Astrocyte (in vitro differentiated cells and primary cell): ENCODE data around the gene RFTN1. TPM values are rescaled to one million over a fixed set of nuclear protein-coding genes. Genes with fewer than 3 reads are reported as not detected.

Experiments used
- DNase-seq: peaks from one replicate; pipeline ENCODE4 v3.0.0-alpha.2; 2010; ENCODE audit warnings: low read depth
- FAIRE-seq: peaks from 2 replicates; lab custom pipeline; 2011; peaks lifted over from hg19 to GRCh38; lab: Jason Lieb, UNC
- H2AFZ ChIP-seq: 2 replicates; pipeline ENCODE4 v1.6.0; 2012; ENCODE audit warnings: low read depth, low read length, inconsistent platforms
- H3K27ac ChIP-seq: 2 replicates; pipeline ENCODE4 v1.5.1; 2011; ENCODE audit warnings: low read depth, low read length, inconsistent platforms
- H3K27me3 ChIP-seq: 2 replicates; pipeline ENCODE4 v1.6.0; 2011; ENCODE audit warnings: low read length, inconsistent platforms; ENCODE audit not compliant: insufficient read depth
- H3K36me3 ChIP-seq: 2 replicates; pipeline ENCODE4 v1.5.1; 2011; ENCODE audit warnings: low read length, inconsistent platforms; ENCODE audit not compliant: insufficient read depth
- H3K4me1 ChIP-seq: 2 replicates; pipeline ENCODE4 v1.5.1; 2011; ENCODE audit warnings: low read length, inconsistent platforms; ENCODE audit not compliant: insufficient read depth
- H3K4me2 ChIP-seq: 2 replicates; pipeline ENCODE4 v1.6.0; 2012; ENCODE audit warnings: low read length, inconsistent platforms
- H3K4me3 ChIP-seq: 2 replicates; pipeline ENCODE4 v1.5.1; 2011; ENCODE audit warnings: low read depth, mild to moderate bottlenecking, low read length, inconsistent platforms; ENCODE audit not compliant: insufficient read depth
- H3K79me2 ChIP-seq: 2 replicates; pipeline ENCODE4 v1.6.0; 2012; ENCODE audit warnings: mild to moderate bottlenecking, low read length, inconsistent platforms; ENCODE audit not compliant: insufficient read depth
- H3K9ac ChIP-seq: 2 replicates; pipeline ENCODE4 v1.6.0; 2012; ENCODE audit warnings: mild to moderate bottlenecking, low read length, inconsistent platforms
- H3K9me3 ChIP-seq: 2 replicates; pipeline ENCODE4 v1.5.1; 2012; ENCODE audit warnings: low read depth, mild to moderate bottlenecking, low read length, inconsistent platforms; ENCODE audit not compliant: insufficient read depth
- H4K20me1 ChIP-seq: 2 replicates; pipeline ENCODE4 v1.6.0; 2012; ENCODE audit warnings: low read length, inconsistent platforms; ENCODE audit not compliant: insufficient read depth
- H3K27ac Mint-ChIP-seq: one replicate; pipeline ENCODE4 v1.8.0; 2021; ENCODE audit warnings: mild to moderate bottlenecking, mixed read lengths; ENCODE audit not compliant: unreplicated experiment
- H3K27me3 Mint-ChIP-seq: one replicate; pipeline ENCODE4 v1.8.0; 2021; ENCODE audit warnings: low read depth, mixed read lengths; ENCODE audit not compliant: unreplicated experiment
- H3K36me3 Mint-ChIP-seq: one replicate; pipeline ENCODE4 v1.8.0; 2021; ENCODE audit warnings: low read depth, mixed read lengths; ENCODE audit not compliant: unreplicated experiment
- H3K4me1 Mint-ChIP-seq: one replicate; pipeline ENCODE4 v1.8.0; 2021; ENCODE audit warnings: low read depth, mixed read lengths; ENCODE audit not compliant: unreplicated experiment
- H3K4me3 Mint-ChIP-seq: one replicate; pipeline ENCODE4 v1.8.0; 2021; ENCODE audit warnings: mild to moderate bottlenecking, moderate library complexity, mixed read lengths; ENCODE audit not compliant: unreplicated experiment
- H3K9me3 Mint-ChIP-seq: one replicate; pipeline ENCODE4 v1.8.0; 2021; ENCODE audit warnings: mild to moderate bottlenecking, mixed read lengths; ENCODE audit not compliant: unreplicated experiment
- EZH2 ChIP-seq: IDR thresholded peaks from 2 replicates; pipeline ENCODE4 v1.6.1; 2012; ENCODE audit warnings: mild to moderate bottlenecking, low read length, inconsistent platforms; ENCODE audit not compliant: insufficient read depth
- total RNA-seq: library from RNA; stranded (reverse); gene quantifications from 2 replicates; pipeline ENCODE4 v1.2.1, GENCODE V29; 2021
- TF ChIP-seq, protein P1 (sequence below): IDR thresholded peaks from 2 replicates; pipeline ENCODE4 v1.5.1; 2011; ENCODE audit warnings: low read depth, mild to moderate bottlenecking, inconsistent platforms, low read length, moderate library complexity; ENCODE audit not compliant: insufficient read depth

RFTN1 gene
- total RNA-seq, 1 donor from 2014 or later = 49.5 TPM

DNA sequence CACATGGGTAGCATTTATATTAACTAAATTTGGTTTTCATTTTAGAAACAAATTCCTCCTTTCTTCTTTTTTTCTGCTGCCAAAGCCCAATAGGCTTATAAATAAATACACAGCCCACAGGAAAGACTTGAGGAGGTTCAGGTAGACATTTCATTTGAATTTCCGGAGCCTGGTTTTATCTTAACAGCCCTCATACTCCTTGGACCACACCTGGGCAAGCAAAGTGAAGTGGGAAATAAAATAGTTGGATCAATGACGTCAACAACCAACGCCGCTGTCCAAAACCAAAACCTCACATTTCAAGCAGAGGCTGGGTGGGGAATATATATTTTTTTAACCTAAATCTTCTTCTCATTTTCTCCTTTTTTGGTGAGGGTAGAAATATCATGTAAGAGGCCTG lies 53.2 kb downstream of the RFTN1 start:
- H3K4me3 Mint-ChIP-seq = no peak overlapping the region
- H3K4me1 Mint-ChIP-seq = peaks cover 24% of the 10 kb centered on the region
- Histone ChIP-seq H3K4me3 (no peak overlapping the region), H3K79me2 (peaks cover 27% of the 10 kb centered on the region), H3K27ac (no peak overlapping the region), H3K9me3 (no peaks in the 10 kb centered on the region), H2AFZ (no peak overlapping the region), H3K9ac (no peak overlapping the region), H3K4me1 (peaks cover 15% of the 10 kb centered on the region), H4K20me1 (peaks cover 20% of the 10 kb centered on the region), H3K4me2 (no peak overlapping the region), H3K27me3 (no peaks in the 10 kb centered on the region), H3K36me3 (no peaks in the 10 kb centered on the region)
- H3K36me3 Mint-ChIP-seq = peaks cover 5% of the 10 kb centered on the region
- DNase-seq (no peak), FAIRE-seq (no peak)
- H3K9me3 Mint-ChIP-seq = no peaks in the 10 kb centered on the region
- H3K27me3 Mint-ChIP-seq = no peaks in the 10 kb centered on the region
- TF ChIP-seq, protein P1, sequence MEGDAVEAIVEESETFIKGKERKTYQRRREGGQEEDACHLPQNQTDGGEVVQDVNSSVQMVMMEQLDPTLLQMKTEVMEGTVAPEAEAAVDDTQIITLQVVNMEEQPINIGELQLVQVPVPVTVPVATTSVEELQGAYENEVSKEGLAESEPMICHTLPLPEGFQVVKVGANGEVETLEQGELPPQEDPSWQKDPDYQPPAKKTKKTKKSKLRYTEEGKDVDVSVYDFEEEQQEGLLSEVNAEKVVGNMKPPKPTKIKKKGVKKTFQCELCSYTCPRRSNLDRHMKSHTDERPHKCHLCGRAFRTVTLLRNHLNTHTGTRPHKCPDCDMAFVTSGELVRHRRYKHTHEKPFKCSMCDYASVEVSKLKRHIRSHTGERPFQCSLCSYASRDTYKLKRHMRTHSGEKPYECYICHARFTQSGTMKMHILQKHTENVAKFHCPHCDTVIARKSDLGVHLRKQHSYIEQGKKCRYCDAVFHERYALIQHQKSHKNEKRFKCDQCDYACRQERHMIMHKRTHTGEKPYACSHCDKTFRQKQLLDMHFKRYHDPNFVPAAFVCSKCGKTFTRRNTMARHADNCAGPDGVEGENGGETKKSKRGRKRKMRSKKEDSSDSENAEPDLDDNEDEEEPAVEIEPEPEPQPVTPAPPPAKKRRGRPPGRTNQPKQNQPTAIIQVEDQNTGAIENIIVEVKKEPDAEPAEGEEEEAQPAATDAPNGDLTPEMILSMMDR = no peak
- no peak overlapping the region for H3K27ac Mint-ChIP-seq

DNA sequence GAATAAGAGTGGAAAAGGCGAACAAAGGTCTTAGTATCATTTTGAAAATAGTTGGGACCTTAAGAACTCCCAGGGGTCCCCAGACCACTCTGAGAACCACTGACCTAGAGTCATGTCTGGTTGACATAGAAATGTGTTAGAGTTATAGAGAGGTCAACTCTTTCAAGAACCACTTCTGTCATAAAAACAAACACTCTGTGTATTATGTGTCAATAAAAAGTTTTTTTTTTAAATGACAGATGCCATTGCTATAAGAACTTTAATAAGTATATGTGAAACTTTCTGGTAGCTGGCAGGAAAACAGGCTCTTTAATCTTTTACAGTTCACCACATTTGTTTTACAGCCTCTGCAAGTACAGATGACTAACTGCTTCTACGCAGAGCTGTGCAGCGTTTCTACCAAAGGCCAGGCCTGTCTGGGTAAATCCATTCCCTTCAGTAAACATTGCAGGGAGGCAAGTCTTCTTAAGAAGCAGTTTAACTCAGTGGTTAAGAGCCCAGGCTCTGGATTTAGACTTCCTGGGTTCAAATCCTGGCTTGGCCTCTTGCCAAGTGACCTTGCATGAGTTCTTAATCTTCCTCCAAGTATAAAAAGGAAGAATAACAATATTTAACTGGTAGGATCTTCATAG lies 56.6 kb downstream of the RFTN1 start:
- Histone ChIP-seq H3K36me3 (no peaks in the 10 kb centered on the region), H3K9me3 (no peaks in the 10 kb centered on the region), H3K4me1 (peaks cover 23% of the 10 kb centered on the region), H3K27ac (peak overlapping the region; percentile 46), H3K27me3 (no peaks in the 10 kb centered on the region), H4K20me1 (peaks cover 14% of the 10 kb centered on the region), H3K4me2 (peak overlapping the region; percentile 2), H3K9ac (peak overlapping the region; percentile 3), H2AFZ (no peak overlapping the region), H3K79me2 (peaks cover 39% of the 10 kb centered on the region), H3K4me3 (no peak overlapping the region)
- peak; percentile 95 for DNase-seq
- peak overlapping the region; percentile 56 for H3K27ac Mint-ChIP-seq
- no peaks in the 10 kb centered on the region for H3K27me3 Mint-ChIP-seq
- no peak for TF ChIP-seq EZH2
- TF ChIP-seq, protein P1 = no peak
- no peak overlapping the region for H3K4me3 Mint-ChIP-seq
- no peak for FAIRE-seq
- peaks cover 10% of the 10 kb centered on the region for H3K36me3 Mint-ChIP-seq
- H3K4me1 Mint-ChIP-seq = peaks cover 15% of the 10 kb centered on the region
- no peaks in the 10 kb centered on the region for H3K9me3 Mint-ChIP-seq

DNA sequence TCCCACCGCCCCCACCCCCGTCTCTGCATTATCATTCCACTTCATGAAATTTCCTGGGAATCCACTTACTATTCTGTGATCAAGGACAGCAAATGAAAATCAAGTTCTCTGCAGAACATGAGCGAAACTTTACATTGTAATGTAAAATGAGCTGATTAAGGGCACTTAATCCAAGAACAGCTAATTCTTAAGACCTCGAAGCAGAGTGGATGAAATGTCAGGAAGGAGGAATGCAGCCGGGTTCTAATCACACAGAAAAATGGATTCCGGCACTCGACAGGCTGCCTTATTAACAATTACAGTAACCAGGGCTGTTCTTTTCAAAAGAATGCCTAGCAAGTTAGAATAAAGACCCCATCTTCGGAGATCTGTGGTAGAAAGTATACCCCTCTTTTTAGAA lies 57.5 kb downstream of the RFTN1 start:
- Histone ChIP-seq H3K27ac (no peak overlapping the region), H3K4me2 (no peak overlapping the region), H3K9ac (no peak overlapping the region), H4K20me1 (peaks cover 14% of the 10 kb centered on the region), H2AFZ (no peak overlapping the region), H3K79me2 (peaks cover 41% of the 10 kb centered on the region), H3K4me3 (no peak overlapping the region), H3K9me3 (no peaks in the 10 kb centered on the region), H3K4me1 (peaks cover 26% of the 10 kb centered on the region), H3K36me3 (no peaks in the 10 kb centered on the region), H3K27me3 (no peaks in the 10 kb centered on the region)
- Mint-ChIP-seq H3K36me3 (peaks cover 10% of the 10 kb centered on the region), H3K4me3 (no peak overlapping the region), H3K27ac (no peak overlapping the region), H3K4me1 (peaks cover 19% of the 10 kb centered on the region), H3K27me3 (no peaks in the 10 kb centered on the region), H3K9me3 (no peaks in the 10 kb centered on the region)
- no peak for DNase-seq
- TF ChIP-seq, protein P1 = no peak
- TF ChIP-seq EZH2 = no peak
- FAIRE-seq = no peak
